Measurements from ENCODE around the gene ZNF592.

Gene ZNF592

GRCh38 chr15:84782346-84782745, 34.0 kb downstream of the ZNF592 start:
- no peak for DNase-seq

DNA sequence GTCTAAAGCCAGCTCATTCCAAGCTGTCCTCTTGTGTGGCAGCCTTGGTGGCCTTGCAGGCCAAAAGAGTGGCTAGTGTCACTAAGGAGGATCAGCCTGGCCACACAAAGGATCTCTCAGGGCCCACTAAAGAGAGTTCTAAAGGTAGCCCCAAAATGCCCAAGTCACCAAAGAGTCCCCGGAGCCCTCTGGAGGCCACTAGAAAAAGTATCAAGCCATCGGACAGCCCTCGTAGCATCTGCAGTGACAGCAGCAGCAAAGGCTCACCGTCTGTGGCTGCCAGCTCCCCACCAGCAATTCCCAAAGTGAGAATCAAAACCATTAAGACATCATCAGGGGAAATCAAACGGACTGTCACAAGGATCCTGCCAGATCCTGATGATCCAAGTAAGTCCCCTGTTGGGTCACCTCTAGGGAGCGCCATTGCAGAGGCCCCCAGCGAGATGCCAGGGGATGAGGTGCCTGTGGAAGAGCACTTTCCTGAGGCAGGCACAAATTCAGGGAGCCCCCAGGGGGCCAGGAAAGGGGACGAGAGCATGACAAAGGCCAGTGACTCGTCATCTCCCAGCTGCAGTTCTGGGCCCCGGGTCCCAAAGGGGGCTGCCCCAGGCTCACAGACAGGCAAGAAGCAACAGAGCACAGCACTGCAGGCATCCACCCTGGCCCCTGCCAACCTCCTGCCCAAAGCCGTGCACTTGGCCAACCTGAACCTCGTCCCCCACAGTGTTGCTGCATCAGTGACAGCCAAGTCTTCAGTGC, 35.3 kb downstream of the ZNF592 start:
- DNase-seq: no peak

DNA sequence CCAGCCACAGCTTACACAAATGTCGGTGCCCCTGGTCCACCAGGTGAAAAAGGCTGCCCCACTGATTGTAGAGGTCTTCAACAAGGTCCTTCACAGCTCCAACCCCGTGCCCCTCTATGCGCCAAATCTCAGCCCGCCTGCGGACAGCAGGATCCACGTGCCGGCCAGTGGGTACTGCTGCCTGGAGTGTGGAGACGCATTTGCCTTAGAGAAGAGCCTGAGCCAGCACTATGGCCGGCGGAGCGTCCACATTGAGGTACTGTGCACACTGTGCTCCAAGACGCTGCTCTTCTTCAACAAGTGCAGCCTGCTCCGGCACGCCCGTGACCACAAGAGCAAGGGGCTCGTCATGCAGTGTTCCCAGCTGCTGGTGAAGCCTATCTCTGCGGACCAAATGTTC, 35.9 kb downstream of the ZNF592 start:
- DNase-seq: peak; percentile 40

- no peak for DNase-seq
Observed at GRCh38 chr15:84785053-84785452, 36.7 kb downstream of the ZNF592 start.

GRCh38 chr15:84788500-84788899, 40.1 kb downstream of the ZNF592 start:
- no peak for DNase-seq

- no peak for DNase-seq
Observed at GRCh38 chr15:84789762-84790161, 41.4 kb downstream of the ZNF592 start.

DNA sequence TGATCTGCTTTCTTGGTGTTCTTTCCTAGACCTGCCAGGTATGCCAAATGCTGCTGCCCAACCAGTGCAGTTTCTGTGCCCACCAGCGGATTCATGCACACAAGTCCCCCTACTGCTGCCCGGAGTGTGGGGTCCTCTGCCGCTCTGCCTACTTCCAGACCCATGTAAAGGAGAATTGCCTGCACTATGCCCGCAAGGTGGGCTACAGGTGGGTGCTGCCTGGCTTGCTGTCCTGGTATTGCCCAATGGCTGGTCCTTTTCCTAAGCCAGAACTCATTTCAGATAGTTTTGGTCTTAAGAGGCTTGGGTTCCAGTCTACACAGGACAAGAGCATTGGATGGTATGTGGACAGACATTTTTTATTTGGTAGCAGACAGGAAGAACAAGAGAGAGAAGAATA, 42.3 kb downstream of the ZNF592 start:
- DNase-seq: no peak

DNA sequence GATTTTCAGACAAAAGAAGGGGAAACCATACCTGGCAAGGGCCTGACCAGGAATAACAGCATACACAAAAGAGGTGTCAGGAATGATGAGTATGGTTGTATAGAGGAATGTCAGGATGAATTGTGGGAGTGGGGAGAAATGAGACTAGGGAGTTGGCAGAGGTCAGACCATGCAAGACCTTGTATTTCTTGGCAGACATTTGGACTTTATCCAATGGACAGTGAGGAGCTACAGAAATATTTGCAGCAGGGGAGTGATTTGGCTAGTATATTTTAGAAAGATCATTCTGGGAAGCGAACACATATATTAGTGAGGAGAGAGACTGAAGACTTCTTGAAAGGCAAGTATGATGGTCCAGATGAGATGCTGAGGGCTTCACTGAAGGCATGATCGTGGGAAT, 43.4 kb downstream of the ZNF592 start:
- DNase-seq: no peak

DNA sequence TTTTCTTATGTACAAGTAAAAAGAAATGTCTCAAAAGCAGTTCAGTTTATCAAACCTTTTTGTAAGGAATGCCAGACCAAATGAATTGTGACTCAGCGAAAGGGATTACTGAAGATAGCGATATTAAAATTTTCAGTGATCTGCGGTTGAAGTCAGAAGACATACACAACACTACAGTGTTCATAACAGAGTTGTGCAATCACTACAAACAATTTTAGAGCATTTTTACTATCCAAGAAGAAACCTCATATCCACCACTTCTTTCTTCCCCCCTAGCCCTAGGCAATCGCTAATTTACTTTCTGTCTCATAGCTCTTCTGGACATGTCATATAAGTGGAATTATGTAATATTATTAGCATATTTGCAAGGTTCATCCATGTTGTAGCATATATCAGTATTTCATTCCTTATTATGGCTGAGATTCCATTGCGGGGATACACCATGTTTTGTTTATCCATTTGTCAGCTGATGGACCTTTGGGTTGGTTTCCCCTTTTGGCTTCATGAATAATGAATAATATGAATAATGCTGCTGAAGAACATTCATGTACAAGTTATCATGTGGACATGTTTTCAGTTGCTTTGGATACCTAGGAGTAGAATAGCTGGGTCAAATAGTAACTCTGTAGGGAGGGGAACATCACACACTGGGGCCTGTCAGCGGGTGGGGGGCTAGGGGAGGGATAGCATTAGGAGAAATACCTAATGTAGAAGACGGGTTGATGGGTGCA, 45.2 kb downstream of the ZNF592 start:
- no peak for DNase-seq

- DNase-seq: no peak
Observed at GRCh38 chr15:84794162-84794547, 45.8 kb downstream of the ZNF592 start.

DNA sequence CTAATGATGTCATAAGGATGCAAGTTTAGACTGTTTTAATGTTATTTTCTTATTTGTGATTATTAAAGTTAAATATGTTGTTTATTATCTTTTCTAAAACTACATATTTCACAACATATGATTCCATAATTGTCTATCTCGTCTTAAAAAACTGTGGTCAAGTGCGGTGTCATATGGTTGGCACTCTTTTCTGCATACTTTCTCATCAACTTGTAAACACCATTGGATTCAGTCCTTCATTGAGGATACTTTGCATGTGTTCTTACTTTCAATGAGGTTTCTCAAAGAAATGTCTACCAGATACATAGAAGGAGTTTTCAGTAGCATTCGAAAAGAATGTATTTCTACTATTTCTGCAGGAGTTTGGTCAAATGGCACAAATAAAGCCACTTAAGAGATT, 46.8 kb downstream of the ZNF592 start:
- no peak for DNase-seq

DNA sequence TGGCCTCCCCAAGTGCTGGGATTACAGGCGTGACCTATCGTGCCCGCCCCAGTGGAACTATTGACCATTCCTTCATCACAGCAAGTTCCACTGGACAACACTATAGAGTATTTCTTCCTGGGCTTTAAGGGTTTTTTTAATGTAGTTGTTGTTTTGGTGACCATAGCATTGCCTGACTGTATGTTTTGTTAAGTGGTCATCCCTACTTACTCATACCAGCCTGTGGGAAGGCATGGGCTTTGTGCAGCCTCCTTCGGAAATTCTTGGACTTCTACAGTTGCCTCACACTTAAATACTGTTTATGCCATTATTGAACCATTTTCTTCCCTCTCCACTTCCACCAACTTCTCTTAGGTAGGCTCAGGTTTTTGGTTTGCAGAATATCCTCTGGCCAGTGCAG, 48.8 kb downstream of the ZNF592 start:
- DNase-seq: no peak

DNA sequence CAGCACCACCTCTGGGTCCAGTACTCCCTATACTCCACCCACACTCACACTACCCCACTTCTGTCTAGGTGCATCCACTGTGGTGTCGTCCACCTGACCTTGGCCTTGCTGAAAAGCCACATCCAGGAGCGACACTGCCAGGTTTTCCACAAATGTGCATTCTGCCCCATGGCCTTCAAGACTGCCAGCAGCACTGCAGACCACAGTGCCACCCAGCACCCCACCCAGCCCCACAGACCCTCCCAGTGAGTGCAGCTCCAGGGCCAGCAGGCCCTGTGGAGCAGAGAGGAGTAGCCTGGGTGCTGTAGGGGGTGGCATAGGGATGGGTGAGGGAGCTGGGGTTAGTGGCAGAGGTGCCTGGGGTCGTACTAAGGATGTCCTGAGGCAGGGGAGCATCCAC, 49.4 kb downstream of the ZNF592 start:
- DNase-seq: no peak

DNA sequence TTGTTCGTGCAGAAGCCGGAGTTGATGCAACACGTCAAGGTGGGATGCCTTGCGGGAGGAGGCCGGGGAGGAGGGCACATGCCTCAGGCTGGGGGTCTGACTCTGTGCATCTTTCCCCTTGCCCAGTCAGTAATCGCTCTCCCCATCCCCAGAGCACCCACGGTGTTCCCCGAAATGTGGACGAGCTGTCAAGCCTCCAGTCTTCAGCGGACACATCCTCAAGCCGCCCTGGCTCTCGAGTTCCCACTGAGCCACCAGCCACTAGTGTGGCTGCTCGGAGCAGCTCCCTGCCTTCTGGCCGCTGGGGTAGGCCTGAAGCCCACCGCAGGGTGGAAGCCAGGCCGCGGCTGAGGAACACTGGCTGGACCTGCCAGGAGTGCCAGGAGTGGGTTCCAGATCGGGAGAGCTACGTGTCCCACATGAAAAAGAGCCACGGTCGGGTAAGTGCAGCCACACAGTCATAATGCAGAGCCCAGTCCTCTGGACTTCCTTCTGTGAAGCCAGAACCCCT, 50.1 kb downstream of the ZNF592 start:
- DNase-seq: no peak

DNA sequence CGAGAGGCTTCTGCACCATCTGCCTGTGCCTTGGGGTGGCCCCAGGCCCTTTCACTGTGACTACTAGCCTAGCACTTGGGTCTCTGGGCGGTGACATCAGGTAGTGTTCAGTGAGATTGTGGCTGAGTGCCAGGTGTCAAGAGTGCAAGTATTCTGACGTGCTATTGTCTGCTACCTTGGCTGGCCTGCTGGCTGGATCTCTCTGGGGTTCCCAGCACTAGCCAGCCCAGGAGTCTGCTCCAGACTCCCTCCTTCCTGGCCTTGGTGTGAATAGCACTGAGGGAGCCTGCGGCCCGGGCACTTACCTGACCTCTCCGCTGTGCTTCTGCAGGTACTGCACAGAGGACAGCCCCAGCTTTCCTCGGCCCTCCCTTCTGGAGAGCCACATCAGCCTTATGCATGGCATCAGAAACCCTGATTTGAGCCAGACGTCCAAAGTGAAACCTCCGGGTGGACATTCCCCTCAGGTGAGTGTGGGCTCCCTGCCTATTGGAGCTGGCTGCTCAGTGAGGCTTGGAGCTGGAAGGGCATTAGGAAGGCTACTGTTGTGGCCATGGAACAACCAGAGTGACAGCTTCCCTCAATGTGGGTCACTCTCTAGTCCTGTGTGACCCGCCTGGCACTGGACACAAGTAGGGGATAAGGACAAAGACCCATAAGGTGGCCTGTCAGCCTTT, 51.3 kb downstream of the ZNF592 start:
- DNase-seq: no peak

GRCh38 chr15:84800365-84800806, 52.0 kb downstream of the ZNF592 start:
- DNase-seq: no peak

DNA sequence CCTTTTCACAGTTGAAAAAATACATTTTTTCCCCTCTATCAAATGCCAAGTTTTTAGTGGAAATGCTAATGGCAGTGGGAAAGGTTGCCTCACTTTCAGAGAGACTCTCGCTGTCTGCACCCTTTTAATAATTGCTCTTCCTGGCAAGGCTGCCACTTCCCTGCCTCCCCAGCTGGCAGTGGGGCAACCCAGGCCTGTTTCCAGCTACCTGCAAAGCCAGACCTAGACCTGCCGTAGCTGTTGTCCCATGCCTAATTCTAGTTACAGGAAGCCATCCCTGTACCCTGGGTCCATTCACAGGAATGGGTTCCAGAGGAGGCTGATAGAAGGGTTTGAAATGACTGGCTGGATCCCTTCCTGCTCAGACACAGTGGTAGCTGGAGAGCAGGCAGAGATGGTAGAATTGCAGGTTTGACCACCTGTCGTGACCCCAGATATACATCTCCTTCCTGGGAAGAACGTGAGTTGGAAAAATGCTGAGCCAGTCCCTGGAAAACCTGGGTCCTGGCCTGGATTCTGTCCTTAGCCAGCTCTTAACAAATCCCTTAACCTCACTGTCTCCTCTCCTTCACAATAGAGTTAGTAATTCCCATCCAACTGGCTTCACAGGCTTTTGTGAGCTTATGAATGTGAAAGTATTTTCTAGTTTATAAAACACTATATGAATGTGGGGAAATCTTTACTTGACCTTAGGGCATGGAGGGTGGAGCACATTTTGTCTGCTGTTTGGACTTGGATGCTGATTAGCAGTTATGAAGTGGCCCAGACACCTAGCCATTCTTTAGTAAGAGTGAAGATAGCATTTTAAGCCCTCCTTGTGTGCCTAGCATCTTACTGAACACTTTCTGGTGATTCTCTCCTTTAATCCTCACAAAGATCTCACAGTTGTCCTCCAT, 55.9 kb downstream of the ZNF592 start:
- no peak for DNase-seq

DNA sequence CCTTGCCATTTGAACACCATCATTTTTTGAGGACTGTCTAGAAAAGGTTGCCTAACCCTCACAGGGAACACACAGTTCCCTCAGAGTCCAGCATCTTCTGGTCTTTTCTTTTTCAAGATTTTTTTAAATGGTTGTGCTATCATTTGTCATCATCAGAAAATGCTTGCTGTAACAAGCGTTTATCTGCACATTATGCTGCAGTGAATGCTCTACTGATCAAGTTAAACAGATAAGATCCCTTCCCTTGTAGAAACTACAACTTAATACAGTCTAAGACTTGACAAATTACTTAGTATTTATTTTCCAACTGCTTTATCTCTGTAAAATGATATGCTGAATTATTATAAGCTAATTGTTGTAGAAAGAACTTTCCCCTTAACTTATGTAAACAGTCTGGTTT, 56.8 kb downstream of the ZNF592 start:
- DNase-seq: no peak

DNA sequence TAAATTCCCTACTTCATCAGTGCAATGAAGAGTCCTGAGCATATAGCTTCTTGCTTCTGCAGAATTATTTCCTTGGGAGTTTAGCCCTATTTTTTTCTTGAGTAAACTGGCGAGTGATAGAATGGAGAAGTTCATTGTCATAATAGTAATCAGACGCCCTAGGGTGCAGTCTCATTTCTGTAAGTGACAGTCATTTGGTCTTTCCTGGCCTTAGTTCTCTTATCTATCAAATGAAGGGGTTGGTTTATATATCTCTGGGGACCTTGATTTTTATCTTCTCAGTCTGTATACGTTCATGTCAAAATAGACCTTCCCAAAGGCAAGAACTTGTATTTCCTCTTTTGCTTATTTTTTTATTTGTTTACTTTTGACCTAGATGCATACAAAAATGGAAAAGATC, 58.8 kb downstream of the ZNF592 start:
- DNase-seq: peak; percentile 46

DNA sequence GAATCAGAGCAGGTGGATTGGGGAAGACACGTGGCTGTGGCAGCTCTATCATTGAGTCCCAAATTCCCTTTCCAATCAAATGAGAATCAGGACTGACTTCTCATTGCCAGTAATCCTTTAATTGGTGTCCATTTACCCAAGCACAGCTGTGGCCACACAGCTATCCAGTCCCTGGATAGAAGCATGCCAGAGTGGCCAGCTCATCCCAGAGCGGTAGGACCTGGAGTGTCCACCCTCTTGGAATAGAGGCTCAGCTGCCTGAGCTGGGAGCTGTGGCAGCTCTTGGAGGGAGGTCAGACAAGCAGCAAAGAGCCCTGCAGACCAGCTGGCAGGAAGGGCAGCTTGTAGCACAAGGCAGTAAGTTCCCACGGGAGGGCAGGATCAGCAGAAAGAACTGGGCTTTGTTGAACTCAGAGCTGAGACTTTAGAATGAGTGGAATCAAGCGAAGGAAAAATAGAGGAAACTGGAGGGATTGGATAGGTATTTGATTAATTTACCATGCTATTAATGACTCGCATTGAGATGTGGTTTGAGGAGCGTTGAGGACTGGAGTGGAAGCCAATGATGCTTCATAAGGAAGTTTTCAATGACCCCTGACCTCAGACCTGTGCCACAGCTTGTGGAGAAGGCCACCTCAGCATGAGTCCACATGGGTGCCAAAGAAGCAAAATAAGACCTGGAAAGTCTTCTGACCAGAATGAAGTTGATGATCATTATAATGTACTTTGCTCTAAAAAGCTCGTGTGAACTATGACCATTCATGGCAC, 61.9 kb downstream of the ZNF592 start:
- no peak for DNase-seq

DNA sequence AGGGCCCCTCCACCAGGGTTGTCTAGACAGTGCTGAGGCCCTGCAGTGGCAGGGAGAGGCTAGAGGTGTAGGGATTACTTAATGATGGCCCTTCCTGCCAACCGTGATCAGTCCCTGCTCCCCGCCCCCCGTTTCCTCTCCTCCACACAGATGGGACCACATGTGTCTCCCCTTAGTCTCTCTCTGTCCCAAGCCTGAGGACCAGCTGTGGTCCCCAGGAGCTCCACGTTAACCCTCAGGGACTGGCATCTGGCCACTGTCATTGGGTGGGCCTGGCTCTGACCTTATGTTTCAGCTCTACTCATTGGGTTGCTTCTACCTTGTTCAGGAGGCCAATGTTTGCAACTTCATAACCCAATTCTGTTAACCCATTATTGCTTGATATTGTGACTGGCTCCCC, 62.8 kb downstream of the ZNF592 start:
- DNase-seq: no peak

DNA sequence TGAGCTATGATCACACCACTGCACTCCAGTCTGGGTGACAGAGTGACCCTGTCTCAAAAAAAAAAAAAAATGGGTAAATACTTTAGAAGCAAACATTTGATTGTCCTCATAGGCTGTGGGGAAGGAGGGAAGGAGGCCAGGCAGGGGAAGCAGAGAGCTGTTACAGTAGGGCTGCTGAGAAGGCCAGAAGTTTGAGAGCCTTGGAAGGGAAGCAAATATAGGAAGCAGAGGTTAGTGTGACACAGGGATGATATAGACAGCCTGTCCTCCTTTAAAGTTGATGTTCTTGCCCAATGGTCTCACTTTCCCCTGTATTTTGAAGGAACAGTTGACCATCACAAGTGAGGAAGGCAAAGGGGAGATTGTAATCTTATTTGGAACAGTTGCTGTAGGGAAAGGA, 63.4 kb downstream of the ZNF592 start:
- no peak for DNase-seq

Measured in hematopoietic multipotent progenitor cell treated with erythropoietin and hydrocortisone succinate and interleukin-3 and kit ligand, for 6 days (in vitro differentiated cells).